Ureter (tissue), 1 donor: ENCODE results near the gene EXOC3L1. TPM values are rescaled to one million over a fixed set of nuclear protein-coding genes. Genes with fewer than 3 reads are reported as not detected.
A peak's percentile ranks its signal among the peaks of the same experiment; 100 is the strongest.

Experiments used
- DNase-seq: peaks from one replicate; pipeline ENCODE4 v3.0.0-alpha.2; 2020; ENCODE audit warnings: low spot score
- total RNA-seq: library from RNA; stranded (reverse); gene quantifications from one replicate; pipeline ENCODE4 v1.2.4, GENCODE V29; 2023
- donor health status: DM: yes; HTN: yes; CAD: no.

The EXOC3L1 gene
- total RNA-seq, 1 donor from 2014 or later = 5.2 TPM

DNA sequence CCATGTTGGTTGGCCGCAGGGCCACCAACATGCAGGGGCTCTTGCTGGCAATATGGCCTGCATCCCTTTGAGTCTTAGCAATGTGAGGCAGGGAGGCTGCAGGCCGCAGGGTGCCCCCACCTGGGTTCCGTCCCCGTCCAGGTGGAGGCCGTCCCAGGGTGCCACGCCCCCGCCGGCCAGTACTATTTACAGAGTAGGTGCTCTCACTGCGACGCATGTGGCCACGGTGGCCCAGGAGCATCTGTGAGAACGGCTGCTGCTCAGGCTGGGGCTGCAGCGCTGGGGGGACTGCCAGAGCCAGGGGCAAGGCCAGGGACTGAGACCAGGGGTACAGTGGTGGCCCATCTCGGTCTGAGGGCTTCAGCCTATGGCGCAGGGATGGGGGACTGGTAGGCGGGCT, 9.8 kb downstream of the EXOC3L1 start:
- no peak for DNase-seq

DNA sequence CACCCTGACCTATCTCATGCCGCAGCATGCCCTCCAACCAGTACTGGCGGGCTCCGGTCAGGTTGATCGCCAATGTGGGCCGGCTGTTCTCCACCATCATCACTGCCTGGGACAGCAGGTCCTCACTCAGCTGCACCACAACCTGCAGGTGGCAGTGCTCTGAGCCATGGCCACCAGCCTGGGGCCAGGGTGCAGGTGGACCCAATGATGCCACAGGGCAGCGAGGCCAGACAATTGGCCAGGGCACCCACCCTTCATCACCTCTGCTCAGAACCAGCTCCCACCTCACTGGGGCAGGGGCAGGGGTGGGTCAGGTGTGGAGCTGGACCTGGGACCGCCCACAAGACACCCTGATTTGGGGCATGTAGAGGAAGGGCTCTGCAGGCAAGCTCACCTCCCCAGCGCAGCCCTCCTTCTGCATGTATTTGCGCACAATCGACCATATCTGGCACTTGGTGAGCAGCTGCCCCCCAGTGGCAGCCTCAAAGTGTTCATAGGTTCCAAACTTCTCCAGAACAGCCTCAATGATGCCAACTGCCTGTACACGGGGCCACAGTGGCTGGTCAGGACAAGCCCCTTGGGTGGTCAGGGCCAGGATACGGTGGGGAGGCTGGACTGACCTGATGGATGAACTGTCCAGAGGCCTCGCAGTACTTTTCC, 10.4 kb downstream of the EXOC3L1 start:
- DNase-seq = no peak

DNA sequence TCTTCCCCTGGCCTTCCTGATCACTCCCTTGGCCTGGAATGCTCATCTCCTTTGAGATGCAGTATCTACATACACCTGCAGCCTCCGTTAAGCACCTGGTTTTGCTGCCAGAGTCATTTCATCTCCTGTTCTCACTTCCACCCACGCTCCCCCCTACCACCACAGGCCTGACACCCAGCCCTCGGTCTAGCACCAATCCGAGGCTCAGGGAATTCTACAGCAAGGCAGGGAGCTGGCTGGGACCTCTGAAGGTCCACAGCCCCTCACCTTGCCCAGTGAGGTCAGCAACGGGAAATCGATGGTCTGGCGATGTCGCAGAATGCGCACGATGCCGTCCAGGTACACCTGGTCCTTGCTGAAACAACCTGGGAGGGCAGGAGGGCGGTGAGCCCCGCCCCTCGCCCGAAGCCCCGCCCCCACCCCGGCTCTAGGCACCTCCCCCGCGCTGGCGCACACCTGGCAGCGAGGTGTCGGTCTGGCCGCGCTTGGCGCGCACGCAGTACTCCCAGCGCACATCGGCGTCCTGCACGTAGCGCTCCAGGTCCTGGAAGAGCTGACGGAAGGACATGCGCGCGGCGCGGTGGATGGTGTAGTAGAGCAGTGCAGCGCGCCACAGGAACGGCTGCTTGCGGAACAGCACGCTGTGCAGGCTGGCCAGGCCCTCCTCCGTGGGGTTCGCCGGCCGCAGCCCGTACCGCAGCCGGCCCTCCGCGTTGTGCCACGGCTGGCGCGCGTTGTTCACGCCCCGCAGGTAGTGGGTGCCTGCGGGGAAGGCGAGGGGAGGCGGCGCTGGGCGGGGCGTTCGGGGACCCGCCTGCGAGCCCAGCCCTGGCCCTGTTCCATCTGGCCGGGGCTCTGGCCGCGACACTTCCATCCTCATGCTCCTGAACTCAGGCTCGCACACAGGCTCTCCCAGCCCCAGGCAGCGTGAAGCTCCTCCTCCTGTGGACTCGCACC, 11.9 kb downstream of the EXOC3L1 start:
- no peak for DNase-seq

DNA sequence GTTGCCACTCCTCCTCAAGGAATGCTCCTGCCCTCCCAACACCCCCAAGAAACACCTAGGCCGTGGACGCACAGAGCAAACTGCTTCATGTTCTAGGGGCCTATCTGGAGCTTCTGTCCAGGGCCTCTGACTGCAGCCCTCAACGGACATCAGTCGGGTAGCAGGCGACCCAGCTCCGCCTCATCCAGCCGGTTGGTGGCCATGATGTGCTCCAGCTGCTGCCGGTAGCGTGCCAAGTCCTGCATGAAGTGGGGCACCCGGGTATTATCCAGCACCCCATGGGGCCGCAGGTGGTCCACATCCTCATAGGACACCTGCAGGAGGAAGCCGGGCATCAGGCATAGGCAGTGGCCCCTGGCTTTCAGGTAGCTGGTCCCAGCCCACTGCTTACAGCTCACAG, 13.3 kb downstream of the EXOC3L1 start:
- no peak for DNase-seq

DNA sequence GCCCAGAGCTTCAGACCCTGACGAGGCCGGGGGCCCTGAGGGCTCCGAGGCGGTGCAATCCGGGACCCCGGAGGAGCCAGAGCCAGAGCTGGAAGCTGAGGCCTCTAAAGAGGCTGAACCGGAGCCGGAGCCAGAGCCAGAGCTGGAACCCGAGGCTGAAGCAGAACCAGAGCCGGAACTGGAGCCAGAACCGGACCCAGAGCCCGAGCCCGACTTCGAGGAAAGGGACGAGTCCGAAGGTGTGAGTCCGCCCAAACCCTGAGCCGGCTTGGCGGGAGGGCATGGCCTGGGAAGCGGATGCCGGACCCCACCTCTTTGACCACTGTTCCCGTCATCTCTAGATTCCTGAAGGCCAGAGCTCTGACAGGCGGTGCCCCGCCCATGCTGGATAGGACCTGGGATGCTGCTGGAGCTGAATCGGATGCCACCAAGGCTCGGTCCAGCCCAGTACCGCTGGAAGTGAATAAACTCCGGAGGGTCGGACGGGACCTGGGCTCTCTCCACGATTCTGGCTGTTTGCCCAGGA, 15.2 kb downstream of the EXOC3L1 start:
- DNase-seq = no peak

DNA sequence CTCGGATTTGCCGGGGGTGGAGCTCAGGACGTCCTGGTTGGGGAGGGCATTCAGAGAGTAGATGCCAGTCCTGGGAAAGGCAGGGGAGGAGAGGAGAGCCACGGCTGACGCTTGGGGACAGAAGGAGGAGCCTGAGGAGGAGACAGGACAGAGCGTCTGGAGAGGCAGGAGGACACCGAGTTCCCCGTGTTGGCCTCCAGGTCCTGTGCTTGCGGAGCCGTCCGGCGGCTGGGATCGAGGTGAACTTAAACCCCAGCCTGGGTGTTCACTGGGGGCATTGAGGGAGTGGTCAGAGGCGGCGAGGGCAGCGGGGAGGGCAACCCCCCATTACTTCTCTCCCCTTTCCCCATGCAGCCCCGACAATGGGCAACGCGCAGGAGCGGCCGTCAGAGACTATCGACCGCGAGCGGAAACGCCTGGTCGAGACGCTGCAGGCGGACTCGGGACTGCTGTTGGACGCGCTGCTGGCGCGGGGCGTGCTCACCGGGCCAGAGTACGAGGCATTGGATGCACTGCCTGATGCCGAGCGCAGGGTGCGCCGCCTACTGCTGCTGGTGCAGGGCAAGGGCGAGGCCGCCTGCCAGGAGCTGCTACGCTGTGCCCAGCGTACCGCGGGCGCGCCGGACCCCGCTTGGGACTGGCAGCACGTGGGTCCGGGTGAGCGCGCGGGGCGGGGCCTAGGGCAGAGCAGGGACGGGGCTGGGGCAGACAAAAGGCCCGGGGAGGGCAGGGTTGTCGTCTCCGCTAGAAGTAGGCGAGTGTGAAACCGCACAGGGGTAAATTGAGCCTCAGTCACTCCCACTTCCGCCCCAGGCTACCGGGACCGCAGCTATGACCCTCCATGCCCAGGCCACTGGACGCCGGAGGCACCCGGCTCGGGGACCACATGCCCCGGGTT, 15.9 kb downstream of the EXOC3L1 start:
- DNase-seq = peak; percentile 87

DNA sequence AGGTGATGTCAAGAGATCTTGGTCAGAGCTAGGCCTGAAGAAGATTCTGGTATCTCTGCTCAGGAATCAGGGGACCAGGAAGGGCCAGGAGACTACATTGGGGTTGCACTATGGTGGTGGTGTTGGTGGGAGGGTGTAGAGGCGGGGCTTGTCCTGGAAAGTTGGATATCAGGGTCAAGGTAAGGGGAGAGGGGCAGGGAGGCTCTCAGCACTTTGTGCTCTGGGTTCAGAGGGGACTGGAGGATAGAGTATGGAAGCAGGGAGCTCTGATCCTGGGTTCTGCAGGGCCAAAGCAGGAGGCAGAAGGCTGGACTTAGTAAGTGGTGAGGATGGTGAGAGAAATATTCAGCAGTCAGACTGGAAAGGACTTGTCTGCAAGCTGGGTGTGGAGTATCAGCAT, 16.6 kb downstream of the EXOC3L1 start:
- no peak for DNase-seq

DNA sequence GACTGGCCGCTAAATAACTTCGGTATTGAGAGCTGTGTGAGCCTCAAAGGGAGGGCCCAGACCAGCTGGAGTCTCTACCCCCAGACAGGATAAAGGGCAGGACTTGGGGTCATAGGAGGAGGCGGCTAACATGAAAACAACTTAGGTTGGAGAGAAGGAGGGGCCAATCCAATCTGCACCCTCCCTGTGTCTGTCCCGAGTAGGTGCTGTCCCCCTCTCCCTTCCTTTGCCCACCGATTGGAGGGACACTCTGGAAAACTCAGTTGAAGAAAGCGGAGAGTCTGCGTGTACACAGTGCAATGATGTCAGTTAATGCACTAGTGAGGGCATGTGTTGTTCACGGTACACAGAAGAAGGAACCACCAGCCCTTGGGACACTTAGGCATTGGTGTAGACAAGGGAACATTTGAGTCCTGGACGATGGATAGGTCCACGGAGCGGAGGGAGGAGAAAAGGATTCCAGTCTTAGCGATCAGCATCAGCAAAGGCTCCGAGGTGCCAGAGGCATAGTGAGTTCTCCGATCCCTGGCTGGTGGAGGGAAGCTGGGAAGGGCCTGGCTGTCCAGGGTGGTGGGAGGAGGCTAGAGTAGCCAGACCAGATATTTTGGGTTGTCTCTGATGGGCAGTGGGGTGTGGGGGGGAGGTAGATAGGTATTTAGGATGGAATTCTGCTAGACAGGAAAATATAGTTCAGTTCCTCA, 18.8 kb downstream of the EXOC3L1 start:
- no peak for DNase-seq

DNA sequence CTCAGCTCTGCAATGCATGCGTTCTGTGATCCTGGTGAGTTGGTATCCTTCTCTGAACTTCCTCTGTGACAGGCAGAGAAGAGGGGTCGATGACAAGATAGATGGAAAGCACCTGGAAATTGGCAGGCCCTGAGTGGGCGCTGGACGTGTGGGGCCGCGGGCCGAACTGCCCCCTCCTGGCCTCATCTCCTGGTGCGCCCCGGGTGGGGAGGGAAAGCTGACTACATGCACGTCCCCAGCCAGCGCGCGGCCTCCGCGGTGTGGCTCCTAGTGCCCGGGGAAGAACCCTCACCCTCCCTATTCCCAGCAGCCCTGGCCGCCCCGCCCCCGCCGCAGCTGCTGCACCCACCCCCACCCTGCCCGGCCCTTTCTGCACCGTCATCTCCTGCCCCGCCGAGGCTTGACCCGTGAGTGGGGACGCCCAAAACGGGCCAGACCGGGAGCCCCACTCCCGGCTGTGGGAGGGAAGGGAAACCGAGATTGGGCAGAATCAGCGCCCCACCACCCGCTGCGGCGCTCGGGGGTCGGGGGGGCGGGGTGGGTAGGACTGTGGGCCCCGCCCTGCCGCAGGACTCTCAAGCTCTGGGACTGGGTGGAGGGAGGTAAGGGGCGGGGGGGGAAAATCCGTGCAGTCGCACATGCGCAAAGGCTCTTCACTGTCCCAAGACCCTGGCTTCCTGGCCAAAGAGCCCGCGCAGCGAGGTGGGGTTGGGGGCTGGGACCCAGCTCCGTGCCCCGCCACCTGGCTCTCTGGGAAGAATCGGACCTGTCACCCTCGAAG, 19.6 kb downstream of the EXOC3L1 start, which contains the start of gene NOL3:
TSS of gene NOL3 (plus strand) at position 371 of the 781 bp plus-strand sequence.
- peak; percentile 90 for DNase-seq

DNA sequence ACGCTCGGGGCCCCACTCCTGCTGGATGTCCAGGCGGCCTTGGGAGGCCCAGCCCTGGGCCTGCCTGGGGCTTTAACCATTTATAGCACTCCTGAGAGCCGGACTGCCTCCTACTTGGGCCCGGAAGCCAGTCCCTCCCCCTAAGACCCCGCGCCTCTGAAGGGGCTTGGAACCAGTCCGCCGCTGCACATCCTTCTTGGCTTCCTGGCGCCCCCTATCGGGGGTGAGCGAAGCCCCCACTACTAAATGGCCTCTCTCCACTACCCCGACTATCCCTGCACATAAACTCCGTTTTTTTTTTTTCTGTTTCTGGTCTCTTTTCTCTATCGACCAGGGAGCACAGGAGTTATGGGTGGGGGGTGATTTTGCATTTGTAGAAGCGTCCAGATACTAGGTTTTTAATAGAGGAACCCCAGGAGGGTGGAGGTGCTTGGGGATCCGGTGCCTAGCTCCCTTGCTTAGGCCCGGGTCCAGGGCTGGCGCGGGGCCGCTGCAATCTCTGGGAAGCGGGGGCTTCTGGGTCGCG, 20.2 kb downstream of the EXOC3L1 start:
- no peak for DNase-seq

DNA sequence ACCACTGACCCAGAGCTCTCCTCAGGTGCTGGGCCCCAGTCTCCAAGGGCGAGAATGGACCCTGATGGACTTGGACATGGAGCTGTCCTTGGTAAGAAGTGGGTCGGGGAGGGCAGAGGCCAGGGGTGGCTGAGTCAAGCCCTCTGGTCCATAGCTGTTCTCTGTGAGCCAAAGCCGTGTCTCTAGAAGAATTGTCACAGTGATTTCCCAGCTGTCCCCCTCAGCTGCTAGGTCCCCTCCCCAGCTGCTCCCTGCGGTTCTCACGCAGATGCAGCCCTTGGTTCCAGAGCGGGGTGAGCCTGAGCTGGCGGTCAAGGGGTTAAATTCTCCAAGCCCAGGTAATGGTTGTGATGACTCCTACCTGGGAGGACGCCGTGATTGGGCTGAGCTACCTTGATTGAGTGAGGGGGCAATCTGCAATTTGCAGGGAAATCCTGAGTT, 20.9 kb downstream of the EXOC3L1 start:
- DNase-seq = no peak

DNA sequence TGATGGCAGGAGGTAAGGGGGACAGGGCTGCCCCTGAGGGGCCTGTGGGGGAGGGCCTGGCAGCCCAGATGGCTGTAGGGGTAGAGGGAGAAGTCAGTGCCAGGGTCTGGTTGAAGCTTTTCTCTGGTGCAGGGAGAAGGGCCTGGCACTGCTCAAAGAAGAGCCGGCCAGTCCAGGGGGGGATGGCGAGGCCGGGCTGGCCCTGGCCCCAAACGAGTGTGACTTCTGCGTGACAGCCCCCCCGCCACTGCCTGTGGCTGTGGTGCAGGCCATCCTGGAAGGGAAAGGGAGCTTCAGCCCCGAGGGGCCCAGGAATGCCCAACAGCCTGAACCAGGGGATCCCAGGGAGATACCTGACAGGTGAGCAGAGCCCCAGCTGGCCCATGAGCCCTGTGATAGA, 22.3 kb downstream of the EXOC3L1 start:
- no peak for DNase-seq

DNA sequence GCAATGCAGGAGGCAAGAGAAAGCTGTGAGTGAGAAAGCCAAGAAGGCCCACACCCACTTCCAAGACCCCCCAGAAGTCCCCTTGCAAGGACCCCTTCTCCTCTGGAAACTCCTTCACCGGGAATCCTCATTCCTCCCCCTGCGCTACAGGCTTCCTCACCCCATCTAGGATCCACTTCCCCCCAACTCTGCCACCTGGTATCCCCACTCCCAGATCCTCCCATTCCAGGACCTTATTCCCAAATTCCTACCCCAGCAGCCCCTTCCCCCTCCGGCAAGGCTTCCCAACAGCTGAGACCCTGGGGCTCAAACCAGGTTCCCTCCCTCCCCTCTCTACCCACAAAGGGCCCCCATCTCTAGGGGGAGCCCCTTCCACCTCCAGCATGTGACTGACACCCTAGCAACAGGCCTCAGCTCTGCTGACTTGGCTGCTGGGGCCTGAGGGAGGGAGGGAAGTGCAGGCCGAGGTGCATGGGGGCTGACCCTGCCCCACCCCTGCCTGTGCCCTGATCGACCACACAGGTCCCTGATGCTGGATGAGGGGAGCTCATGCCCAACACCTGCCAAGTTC, 23.3 kb downstream of the EXOC3L1 start:
- no peak for DNase-seq

DNA sequence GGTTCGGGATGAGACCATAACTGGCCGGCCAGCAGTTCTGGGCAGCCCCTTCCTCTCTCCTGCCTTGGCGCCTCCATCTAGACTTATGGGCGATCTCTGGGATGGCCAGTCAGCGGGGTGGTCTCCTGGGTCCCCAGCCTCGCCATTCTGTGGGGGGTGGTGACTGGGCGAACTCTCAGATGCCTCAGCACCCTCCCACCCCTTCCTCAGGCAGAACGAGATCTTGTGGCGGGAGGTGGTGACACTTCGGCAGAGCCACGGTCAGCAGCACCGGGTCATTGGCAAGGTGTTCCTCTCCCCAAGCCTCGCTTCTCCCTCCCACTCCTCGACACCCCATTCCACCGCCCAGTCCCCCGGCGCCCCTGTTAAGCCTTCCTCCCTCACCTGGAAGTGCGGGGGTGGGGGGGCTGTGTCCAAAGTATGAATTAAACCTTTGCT, 23.8 kb downstream of the EXOC3L1 start:
- DNase-seq = no peak

DNA sequence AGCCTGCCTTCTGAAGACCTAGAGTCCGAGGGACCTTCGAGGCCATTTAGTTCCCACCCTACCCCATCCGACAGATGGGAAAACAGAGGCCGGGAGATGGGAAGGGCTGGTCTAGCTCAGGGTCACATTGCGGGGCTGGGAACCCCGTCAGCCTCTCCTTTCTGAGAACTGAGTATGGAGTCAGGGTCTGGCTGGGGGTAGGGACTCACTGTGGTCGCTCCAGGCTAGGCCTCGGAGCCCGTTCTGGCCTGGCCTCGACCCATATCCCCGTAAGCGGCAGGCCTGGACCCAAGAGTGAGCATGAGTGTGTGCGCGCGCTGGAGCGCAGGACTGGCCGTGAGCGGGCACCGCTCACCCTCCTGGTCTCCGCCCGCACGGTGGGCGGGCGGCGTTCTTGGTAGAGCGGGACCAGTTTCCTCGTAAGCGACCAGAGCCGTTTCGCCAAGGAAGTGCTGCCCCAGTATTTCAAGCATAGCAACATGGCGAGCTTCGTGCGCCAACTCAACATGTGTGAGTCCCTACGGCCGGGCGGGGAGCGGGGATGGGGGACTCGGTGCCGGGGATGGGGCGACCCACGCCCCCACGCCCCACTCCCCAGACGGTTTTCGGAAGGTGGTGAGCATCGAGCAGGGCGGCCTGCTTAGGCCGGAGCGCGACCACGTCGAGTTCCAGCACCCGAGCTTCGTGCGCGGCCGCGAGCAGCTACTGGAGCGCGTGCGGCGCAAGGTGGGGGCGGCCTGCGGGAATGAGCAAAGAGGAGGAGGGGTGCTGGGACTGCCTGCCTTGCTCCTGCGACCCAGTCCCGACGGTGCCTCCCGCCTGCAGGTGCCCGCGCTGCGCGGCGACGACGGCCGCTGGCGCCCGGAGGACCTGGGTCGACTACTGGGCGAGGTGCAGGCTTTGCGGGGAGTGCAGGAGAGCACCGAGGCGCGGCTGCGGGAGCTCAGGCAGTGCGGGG, 24.5 kb downstream of the EXOC3L1 start:
- DNase-seq = no peak

DNA sequence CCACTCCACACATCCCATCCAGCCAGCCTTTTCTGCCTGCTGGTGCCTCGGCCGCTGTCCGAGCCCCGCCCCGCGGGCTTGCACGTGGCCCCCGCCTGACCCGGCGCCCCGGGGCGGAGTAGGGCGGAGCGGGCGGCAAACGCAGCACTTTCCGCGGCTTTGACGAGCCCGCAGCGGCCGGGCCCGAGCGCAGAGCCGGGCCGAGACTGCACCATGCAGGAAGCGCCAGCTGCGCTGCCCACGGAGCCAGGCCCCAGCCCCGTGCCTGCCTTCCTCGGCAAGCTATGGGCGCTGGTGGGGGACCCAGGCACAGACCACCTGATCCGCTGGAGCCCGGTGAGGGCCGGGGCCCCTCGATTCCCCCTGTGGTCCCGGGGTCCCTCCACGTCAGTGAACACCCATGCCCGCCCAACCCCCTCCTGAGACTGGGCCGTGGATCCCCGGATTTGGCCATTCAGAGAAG, 25.3 kb downstream of the EXOC3L1 start, which contains the start of gene HSF4:
TSS of gene HSF4 (plus strand) at position 147 of the 463 bp plus-strand sequence. CDS start at position 214, 67 bp downstream.
- DNase-seq = no peak

DNA sequence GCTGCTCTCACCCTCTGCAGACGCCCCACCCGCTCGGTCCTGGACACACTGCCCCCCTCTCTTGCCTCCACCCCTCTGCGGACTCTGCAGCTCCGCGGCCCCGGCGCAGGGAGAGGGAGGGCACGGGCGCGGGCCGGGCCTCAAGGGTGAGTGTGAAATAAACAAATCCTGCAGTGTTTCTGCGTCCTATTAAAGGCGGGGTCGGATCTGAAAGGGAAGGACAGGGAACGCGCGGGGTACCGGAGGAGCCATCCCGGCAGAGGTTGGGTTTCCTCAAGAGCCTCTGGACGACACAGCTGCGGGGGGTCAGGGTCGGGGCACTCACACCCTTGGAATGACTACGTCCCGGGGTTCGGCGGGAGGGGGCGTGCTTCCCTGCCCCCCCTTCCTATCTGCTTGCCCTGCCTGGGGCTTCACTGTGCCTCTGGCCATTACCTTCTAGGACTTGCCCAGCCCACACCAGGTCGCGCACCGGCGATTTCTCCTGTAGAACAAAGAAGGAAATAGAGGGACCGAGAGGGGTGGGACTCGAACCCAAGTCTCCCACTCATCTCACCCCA, 25.9 kb downstream of the EXOC3L1 start:
- no peak for DNase-seq
